Heart left ventricle (tissue), 13 donors: ENCODE data around the gene SLC39A11.

Experiments
- POLR2A ChIP-seq, 2 donors: fragments of 450-650 bp; IDR thresholded peaks; one replicate each; pipeline ENCODE4 v1.6.1; 2017; ENCODE audit warnings: antibody characterized with exemption in 2 of 2, mild to moderate bottlenecking in 2 of 2, moderate library complexity in 2 of 2
- TF ChIP-seq, protein P1 (sequence below), 12 donors: fragments of 200-600 bp; sonication (generic) in 4 of 12; IDR thresholded peaks; one replicate each; pipeline versions ENCODE4 v1.5.0 to v1.8.0; 2018 to 2022; ENCODE audit warnings: antibody characterized with exemption in 12 of 12, mild to moderate bottlenecking in 5 of 12
- donor health status: ischemic (EF 13 %, LVEDD 7.1; RV severe dilation, severe dysfunction).
- donor health status: DM: no; HTN: yes; CAD: no.
- donor health status: DM: no; HTN: no; CAD: no.
- donor health status: ischemic (EF 25% LVEDD 6.9; RV normal size, moderate dysfunction).
- donor health status: ischemic (EF 25% LVEDD 5.7; RV mildly dilated, moderate dysfunction).
- donor health status: ischemic (EF 35%, LVEDD 5.7; RV mildly dilated, moderate dysfunction).
- donor health status: nonischemic (EF 11% LVEDD 7.7; RV severe dilation, severe dysfunction).
- donor health status: DM: yes; HTN: yes; CAD: no.
- donor health status: PGD.
- donor health status: ischemic (EF 29% LVEDD 5.4; RV normal size, mild dysfunction).
- donor health status: nonischemic (EF 23%, LVEDD 6.1; RV moderate dilation, normal function).

DNA sequence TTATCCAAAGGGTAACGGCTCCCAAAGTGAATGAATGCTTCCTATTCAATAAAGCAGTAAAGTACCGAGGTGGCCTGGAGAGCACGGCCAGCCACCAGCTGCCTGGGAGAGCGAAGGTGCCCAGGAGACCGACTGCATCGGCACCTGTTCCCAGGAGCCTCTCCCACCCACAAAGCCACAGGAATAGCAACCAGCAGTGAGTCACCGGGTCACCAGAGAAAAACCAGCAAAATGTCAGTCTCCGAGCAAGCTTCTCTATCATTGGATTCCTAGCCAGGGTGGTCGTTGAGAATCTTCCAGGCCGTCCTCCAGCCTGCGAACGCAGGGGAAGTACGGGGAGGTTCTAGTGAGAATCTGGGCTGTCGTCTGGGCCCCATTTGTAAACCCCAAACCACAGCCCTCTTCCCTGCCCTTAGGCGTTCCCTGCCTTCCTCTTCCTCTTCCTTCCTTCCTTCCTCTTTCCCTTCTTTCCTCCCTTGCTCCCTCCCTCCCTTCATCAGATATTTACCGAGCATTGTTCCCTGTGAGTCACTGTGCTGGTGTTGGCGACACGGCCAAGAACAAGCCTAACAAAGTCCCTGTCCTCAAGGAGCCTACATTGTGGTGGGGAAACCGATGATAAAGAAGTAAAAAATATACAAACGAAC is 114.6 kb downstream of the SLC39A11 start:
- TF ChIP-seq POLR2A (IDR thresholded peaks at IDR 0.05), result no peak
- TF ChIP-seq, protein P1, sequence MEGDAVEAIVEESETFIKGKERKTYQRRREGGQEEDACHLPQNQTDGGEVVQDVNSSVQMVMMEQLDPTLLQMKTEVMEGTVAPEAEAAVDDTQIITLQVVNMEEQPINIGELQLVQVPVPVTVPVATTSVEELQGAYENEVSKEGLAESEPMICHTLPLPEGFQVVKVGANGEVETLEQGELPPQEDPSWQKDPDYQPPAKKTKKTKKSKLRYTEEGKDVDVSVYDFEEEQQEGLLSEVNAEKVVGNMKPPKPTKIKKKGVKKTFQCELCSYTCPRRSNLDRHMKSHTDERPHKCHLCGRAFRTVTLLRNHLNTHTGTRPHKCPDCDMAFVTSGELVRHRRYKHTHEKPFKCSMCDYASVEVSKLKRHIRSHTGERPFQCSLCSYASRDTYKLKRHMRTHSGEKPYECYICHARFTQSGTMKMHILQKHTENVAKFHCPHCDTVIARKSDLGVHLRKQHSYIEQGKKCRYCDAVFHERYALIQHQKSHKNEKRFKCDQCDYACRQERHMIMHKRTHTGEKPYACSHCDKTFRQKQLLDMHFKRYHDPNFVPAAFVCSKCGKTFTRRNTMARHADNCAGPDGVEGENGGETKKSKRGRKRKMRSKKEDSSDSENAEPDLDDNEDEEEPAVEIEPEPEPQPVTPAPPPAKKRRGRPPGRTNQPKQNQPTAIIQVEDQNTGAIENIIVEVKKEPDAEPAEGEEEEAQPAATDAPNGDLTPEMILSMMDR (IDR thresholded peaks at IDR 0.05), result no peak
